ENCODE measurements around the gene TEX2.

GRCh38 chr17:64145751-64146417, 117.2 kb downstream of the TEX2 start:
- peak; percentile 99 for TF ChIP-seq POLR2A (IDR thresholded peaks at IDR 0.05)
- no peak for TF ChIP-seq CTCF (IDR thresholded peaks at IDR 0.05)
